SK-N-SH (cell line): ENCODE results near the gene ELP1. TPM values are rescaled to one million over a fixed set of nuclear protein-coding genes. Genes with fewer than 3 reads are reported as not detected.

ENCODE experiments used
- CTCF ChIA-PET: fragments of 300-600, 350-600 bp; formaldehyde crosslinking; extraction: SDS; loops from one replicate; lab custom pipeline; 2021; lab: Yijun Ruan, JAX
- POLR2A ChIA-PET: fragments of 350-600 bp; sonication (Branson Sonifier 250); formaldehyde crosslinking; extraction: SDS; loops from one replicate; lab custom pipeline; 2020; ENCODE audit warnings: antibody characterized with exemption, inconsistent platforms; lab: Yijun Ruan, JAX
- DNase-seq: peaks from one replicate; pipeline ENCODE4 v3.0.0; 2012
- H2AFZ ChIP-seq: fragments of 200-600 bp; sonication (generic); 2 replicates; pipeline ENCODE4 v1.8.1; 2016; ENCODE audit warnings: antibody characterized with exemption, mild to moderate bottlenecking, low read depth
- H3F3A ChIP-seq: fragments of 200-600 bp; sonication (generic); replicated peaks from 2 replicates; pipeline ENCODE3; 2016; ENCODE audit warnings: antibody characterized with exemption, mild to moderate bottlenecking; ENCODE audit not compliant: insufficient read depth
- H3K27ac ChIP-seq, 2 experiments: fragments of 200-500 bp in 1 of 2; fragments of 200-600 bp in 1 of 2; sonication (Bioruptor generic) in 1 of 2; sonication (generic), shearing (Covaris generic) in 1 of 2; 2 replicates each; pipeline versions ENCODE4 v1.5.1 to v1.6.1; 2014 to 2016; ENCODE audit warnings: low read depth in 2 of 2, inconsistent platforms in 1 of 2, low read length in 1 of 2, mild to moderate bottlenecking in 1 of 2, mixed read lengths in 1 of 2
- H3K27me3 ChIP-seq: fragments of 200-600 bp; sonication (generic), shearing (Covaris generic); 2 replicates; pipeline ENCODE4 v1.6.1; 2016; ENCODE audit warnings: mixed run types; ENCODE audit not compliant: insufficient read depth
- H3K36me3 ChIP-seq, 2 experiments: fragments of 200-500 bp in 1 of 2; fragments of 200-600 bp in 1 of 2; sonication (Bioruptor generic) in 1 of 2; sonication (generic) in 1 of 2; replicated peaks in 1 of 2; 2 replicates each; pipeline versions ENCODE3 to v1.5.1; 2014 to 2016; ENCODE audit warnings: low read length in 1 of 2, mild to moderate bottlenecking in 1 of 2; ENCODE audit not compliant: insufficient read depth in 2 of 2, control insufficient read depth in 1 of 2
- H3K4me1 ChIP-seq, 2 experiments: fragments of 200-500 bp in 1 of 2; fragments of 200-600 bp in 1 of 2; sonication (Bioruptor generic) in 1 of 2; sonication (generic), shearing (Covaris generic) in 1 of 2; 2 replicates each; pipeline versions ENCODE4 v1.5.1 to v1.6.1; 2014 to 2016; ENCODE audit warnings: low read depth in 1 of 2, low read length in 1 of 2, mixed run types in 1 of 2; ENCODE audit not compliant: insufficient read depth in 2 of 2, control insufficient read depth in 1 of 2
- H3K4me2 ChIP-seq: fragments of 200-600 bp; sonication (generic), shearing (Covaris generic); 2 replicates; pipeline ENCODE4 v1.6.1; 2017; ENCODE audit warnings: mixed run types
- H3K4me3 ChIP-seq, 2 experiments: fragments of 200-500 bp in 1 of 2; fragments of 200-600 bp in 1 of 2; sonication (Bioruptor generic) in 1 of 2; sonication (generic), shearing (Covaris generic) in 1 of 2; 2 replicates each; pipeline versions ENCODE4 v1.5.1 to v1.8.1; 2014 to 2016; ENCODE audit warnings: low read depth in 2 of 2, inconsistent platforms in 1 of 2, low read length in 1 of 2, mild to moderate bottlenecking in 1 of 2, mixed read lengths in 1 of 2, moderate library complexity in 1 of 2
- H3K79me2 ChIP-seq: fragments of 200-600 bp; sonication (generic); 2 replicates; pipeline ENCODE4 v1.8.1; 2017; ENCODE audit warnings: mild to moderate bottlenecking; ENCODE audit not compliant: insufficient read depth
- H3K9ac ChIP-seq: fragments of 200-600 bp; sonication (generic); 2 replicates; pipeline ENCODE4 v1.6.1; 2017; ENCODE audit warnings: mixed run types
- H3K9me2 ChIP-seq: fragments of 200-600 bp; sonication (generic); 2 replicates; pipeline ENCODE4 v1.6.1; 2017; ENCODE audit warnings: mixed run types
- H3K9me3 ChIP-seq: fragments of 200-600 bp; sonication (generic); 2 replicates; pipeline ENCODE4 v1.6.1; 2017; ENCODE audit warnings: mixed run types, mild to moderate bottlenecking, moderate library complexity
- H4K20me1 ChIP-seq: fragments of 200-600 bp; sonication (generic); 2 replicates; pipeline ENCODE4 v1.6.1; 2017; ENCODE audit warnings: mild to moderate bottlenecking, mixed run types; ENCODE audit not compliant: insufficient read depth
- ELF1 ChIP-seq: IDR thresholded peaks from 2 replicates; pipeline ENCODE4 v1.4.0; 2012
- EP300 ChIP-seq, 2 experiments: IDR thresholded peaks; 2 replicates each; pipeline versions ENCODE4 v1.4.0 to v1.6.1; 2012; ENCODE audit warnings: borderline replicate concordance in 1 of 2, low read depth in 1 of 2, low read length in 1 of 2
- FOSL2 ChIP-seq: IDR thresholded peaks from 2 replicates; pipeline ENCODE4 v1.4.0; 2012; ENCODE audit warnings: low read depth, mild to moderate bottlenecking, moderate library complexity, borderline replicate concordance
- GABPA ChIP-seq: IDR thresholded peaks from 2 replicates; pipeline ENCODE4 v1.4.0; 2012; ENCODE audit warnings: low read depth, mild to moderate bottlenecking
- MXI1 ChIP-seq: IDR thresholded peaks from 2 replicates; pipeline ENCODE4 v1.6.1; 2012; ENCODE audit warnings: mild to moderate bottlenecking, low read depth, low read length, improper control_type of control experiment
- POLR2AphosphoS5 ChIP-seq: IDR thresholded peaks from 2 replicates; pipeline ENCODE4 v1.6.1; 2012; ENCODE audit warnings: low read depth, low read length
- RAD21 ChIP-seq: IDR thresholded peaks from 2 replicates; pipeline ENCODE4 v1.6.1; 2012; ENCODE audit warnings: mild to moderate bottlenecking, low read length
- RXRA ChIP-seq: IDR thresholded peaks from 2 replicates; pipeline ENCODE4 v1.4.0; 2012; ENCODE audit warnings: low read depth, mild to moderate bottlenecking, borderline replicate concordance
- SIN3A ChIP-seq: IDR thresholded peaks from 2 replicates; pipeline ENCODE4 v1.6.1; 2012; ENCODE audit warnings: low read depth, mild to moderate bottlenecking, low read length, moderate library complexity, borderline replicate concordance
- TAF1 ChIP-seq: IDR thresholded peaks from 2 replicates; pipeline ENCODE4 v1.6.1; 2012; ENCODE audit warnings: low read depth, mild to moderate bottlenecking, low read length, moderate library complexity, borderline replicate concordance
- TCF12 ChIP-seq: IDR thresholded peaks from 2 replicates; pipeline ENCODE4 v1.4.0; 2012
- USF2 ChIP-seq: fragments of 150-350 bp; IDR thresholded peaks from 2 replicates; pipeline ENCODE4 v1.6.1; 2017; ENCODE audit warnings: antibody characterized with exemption, low read length, low read depth, borderline replicate concordance
- YY1 ChIP-seq: IDR thresholded peaks from 2 replicates; pipeline ENCODE4 v1.4.0; 2012; ENCODE audit warnings: low read depth, mild to moderate bottlenecking
- ZBTB33 ChIP-seq: IDR thresholded peaks from 2 replicates; pipeline ENCODE4 v1.4.0; 2012; ENCODE audit warnings: low read depth, borderline replicate concordance
- WGBS: methylation state at CpG from one replicate; pipeline ENCODE4 v1.1.6; 2017; ENCODE audit warnings: low lambda C conversion rate; 5-methylcytosine and 5-hydroxymethylcytosine counted together
- polyA plus RNA-seq, 3 experiments: library from polyadenylated mRNA; depleted of rRNA; stranded (reverse); fragments of >200 nt; gene quantifications; 2 replicates each; pipeline ENCODE4 v1.2.3, GENCODE V29; 2012
- TF ChIP-seq, protein P1 (sequence below): IDR thresholded peaks from 2 replicates; pipeline ENCODE4 v1.4.0; 2012; ENCODE audit warnings: low read depth, borderline replicate concordance
- TF ChIP-seq, protein P2 (sequence below): fragments of 200-600 bp; sonication (generic); IDR thresholded peaks from 2 replicates; pipeline ENCODE4 v1.6.1; 2017; ENCODE audit warnings: antibody characterized with exemption, mild to moderate bottlenecking, moderate library complexity

The ELP1 gene
- polyA plus RNA-seq, 1 of the 3 experiments (the other 2 are of a cell fraction) = 19.1 TPM

- H2AFZ ChIP-seq = no peak overlapping the region
- no peak overlapping the region for H3K9ac ChIP-seq
- H3K36me3 ChIP-seq = peaks cover 30 to 56% of the 10 kb centered on the region in 2 experiments
- no peak for DNase-seq
- CTCF ChIA-PET = interaction anchor here (1.2 kb wide), 1 partner anchor 9 kb away, joined by 3 read pairs; no protein-coding TSS in a partner anchor
- H3K27ac ChIP-seq = no peak overlapping the region
- H3K9me3 ChIP-seq = no peaks in the 10 kb centered on the region
- no peak overlapping the region for H3K4me2 ChIP-seq
- no peaks in the 10 kb centered on the region for H3F3A ChIP-seq
- 78% methylated on average over 3 of the region's 3 CpGs for WGBS
- H4K20me1 ChIP-seq = no peaks in the 10 kb centered on the region
- no peaks in the 10 kb centered on the region for H3K79me2 ChIP-seq
- H3K27me3 ChIP-seq = no peaks in the 10 kb centered on the region
- POLR2A ChIA-PET = no interaction called here
- TF ChIP-seq SIN3A = no peak
- TF ChIP-seq, protein P1, sequence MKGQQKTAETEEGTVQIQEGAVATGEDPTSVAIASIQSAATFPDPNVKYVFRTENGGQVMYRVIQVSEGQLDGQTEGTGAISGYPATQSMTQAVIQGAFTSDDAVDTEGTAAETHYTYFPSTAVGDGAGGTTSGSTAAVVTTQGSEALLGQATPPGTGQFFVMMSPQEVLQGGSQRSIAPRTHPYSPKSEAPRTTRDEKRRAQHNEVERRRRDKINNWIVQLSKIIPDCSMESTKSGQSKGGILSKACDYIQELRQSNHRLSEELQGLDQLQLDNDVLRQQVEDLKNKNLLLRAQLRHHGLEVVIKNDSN = no peak
- TF ChIP-seq YY1 = no peak
- TF ChIP-seq RAD21 = no peak
- no peak for TF ChIP-seq GABPA
- no peak for TF ChIP-seq EP300 (IDR thresholded peaks at IDR 0.05; ENCODE audit: borderline replicate concordance in 1 of 2, low read depth in 1 of 2, low read length in 1 of 2)
- no peak for TF ChIP-seq MXI1
- TF ChIP-seq ZBTB33 = no peak
- TF ChIP-seq TCF12 = no peak
- TF ChIP-seq RXRA = no peak
- TF ChIP-seq, protein P2, sequence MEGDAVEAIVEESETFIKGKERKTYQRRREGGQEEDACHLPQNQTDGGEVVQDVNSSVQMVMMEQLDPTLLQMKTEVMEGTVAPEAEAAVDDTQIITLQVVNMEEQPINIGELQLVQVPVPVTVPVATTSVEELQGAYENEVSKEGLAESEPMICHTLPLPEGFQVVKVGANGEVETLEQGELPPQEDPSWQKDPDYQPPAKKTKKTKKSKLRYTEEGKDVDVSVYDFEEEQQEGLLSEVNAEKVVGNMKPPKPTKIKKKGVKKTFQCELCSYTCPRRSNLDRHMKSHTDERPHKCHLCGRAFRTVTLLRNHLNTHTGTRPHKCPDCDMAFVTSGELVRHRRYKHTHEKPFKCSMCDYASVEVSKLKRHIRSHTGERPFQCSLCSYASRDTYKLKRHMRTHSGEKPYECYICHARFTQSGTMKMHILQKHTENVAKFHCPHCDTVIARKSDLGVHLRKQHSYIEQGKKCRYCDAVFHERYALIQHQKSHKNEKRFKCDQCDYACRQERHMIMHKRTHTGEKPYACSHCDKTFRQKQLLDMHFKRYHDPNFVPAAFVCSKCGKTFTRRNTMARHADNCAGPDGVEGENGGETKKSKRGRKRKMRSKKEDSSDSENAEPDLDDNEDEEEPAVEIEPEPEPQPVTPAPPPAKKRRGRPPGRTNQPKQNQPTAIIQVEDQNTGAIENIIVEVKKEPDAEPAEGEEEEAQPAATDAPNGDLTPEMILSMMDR = no peak
- no peak for TF ChIP-seq ELF1
- no peak for TF ChIP-seq TAF1
- TF ChIP-seq FOSL2 = no peak
- TF ChIP-seq POLR2AphosphoS5 = no peak
- no peak for TF ChIP-seq USF2
- TF ChIP-seq, all 33 proteins: peak for 0
- H3K4me3 ChIP-seq = no peak overlapping the region
- H3K4me1 ChIP-seq = no peaks in the 10 kb centered on the region
- no peaks in the 10 kb centered on the region for H3K9me2 ChIP-seq
Observed at GRCh38 chr9:108869092-108869725, 64.7 kb downstream of the ELP1 start.
